ENCODE results near the gene FPR2. TPM values are rescaled to one million over a fixed set of nuclear protein-coding genes. Genes with fewer than 3 reads are reported as not detected.

FPR2 gene
- total and polyA plus RNA-seq, 2 donors (not counting 3 experiments of a cell fraction or from before 2014, with no cell fraction given): not detected

DNA sequence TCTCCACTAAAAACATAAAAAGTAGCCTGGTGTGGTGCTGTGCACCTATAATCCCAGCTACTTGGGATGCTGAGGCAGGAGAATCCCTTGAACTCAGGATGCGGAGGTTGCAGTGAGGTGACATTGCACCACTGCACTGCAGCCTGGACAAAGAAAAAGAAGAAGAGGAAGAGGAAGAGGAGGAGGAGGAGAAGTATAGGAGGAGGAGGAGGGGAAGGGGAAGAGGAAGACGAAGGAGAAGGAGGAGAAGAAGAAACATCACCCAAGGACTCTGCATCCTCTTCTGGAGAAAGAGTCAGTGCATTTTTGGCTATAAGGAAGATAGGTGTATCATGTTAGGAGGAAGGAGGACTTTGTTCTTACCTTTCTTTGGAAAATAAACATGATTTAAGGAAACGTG is 21.0 kb downstream of the FPR2 start:
- Histone ChIP-seq H3K27ac (ENCODE audit: insufficient read depth, low read depth, low read length) (no peak overlapping the region), H2AFZ (ENCODE audit: low read depth, low read length) (no peak overlapping the region), H3K79me2 (ENCODE audit: control insufficient read depth, insufficient read depth, low read length) (no peaks in the 10 kb centered on the region), H4K20me1 (replicated peaks; ENCODE audit: control insufficient read depth, extremely low read depth, insufficient read depth, low read length) (no peaks in the 10 kb centered on the region), H3K9ac (replicated peaks; ENCODE audit: extremely low read depth, insufficient read depth, low read length) (no peak overlapping the region), H3K4me3 (replicated peaks in 1 of 3; ENCODE audit: insufficient read depth in 1 of 3, low read depth in 1 of 3, low read length in 3 of 3) (no peak overlapping the region), H3K9me1 (replicated peaks; ENCODE audit: control insufficient read depth, extremely low read depth, insufficient read depth, low read length) (no peaks in the 10 kb centered on the region), H3K9me3 (replicated peaks; ENCODE audit: control insufficient read depth, insufficient read depth, low read length) (no peaks in the 10 kb centered on the region), H3K4me1 (ENCODE audit: control insufficient read depth, extremely low read depth, insufficient read depth, low read length) (no peaks in the 10 kb centered on the region), H3K36me3 (ENCODE audit: control insufficient read depth in 2 of 2, extremely low read depth in 1 of 2, insufficient read depth in 2 of 2, low read length in 2 of 2) (no peaks in the 10 kb centered on the region), H3K27me3 (ENCODE audit: control insufficient read depth in 2 of 2, insufficient read depth in 2 of 2, low read length in 2 of 2) (no peaks in the 10 kb centered on the region), H3K4me2 (ENCODE audit: insufficient read depth, low read length) (no peak overlapping the region)
- TF ChIP-seq GATA2 (IDR thresholded peaks at IDR 0.05; ENCODE audit: insufficient read depth, insufficient read length, low read depth, low read length) (no peak), POLR2A (IDR thresholded peaks at IDR 0.05; ENCODE audit: low read depth, low read length) (no peak), MYC (IDR thresholded peaks at IDR 0.05; ENCODE audit: low read depth, low read length) (no peak), EZH2 (IDR thresholded peaks at IDR 0.05; ENCODE audit: borderline replicate concordance, low read depth, low read length, severe bottlenecking) (no peak), FOS (IDR thresholded peaks at IDR 0.05; ENCODE audit: borderline replicate concordance, insufficient read depth, low read length) (no peak), JUN (IDR thresholded peaks at IDR 0.05; ENCODE audit: borderline replicate concordance, insufficient read depth, insufficient read length, low read depth) (no peak), POLR2AphosphoS5 (IDR thresholded peaks at IDR 0.05; ENCODE audit: insufficient read depth, low read depth, low read length) (no peak)
- TF ChIP-seq, protein P1, sequence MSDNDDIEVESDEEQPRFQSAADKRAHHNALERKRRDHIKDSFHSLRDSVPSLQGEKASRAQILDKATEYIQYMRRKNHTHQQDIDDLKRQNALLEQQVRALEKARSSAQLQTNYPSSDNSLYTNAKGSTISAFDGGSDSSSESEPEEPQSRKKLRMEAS (IDR thresholded peaks at IDR 0.05; ENCODE audit: insufficient read depth, insufficient read length): no peak
- TF ChIP-seq, protein P2, sequence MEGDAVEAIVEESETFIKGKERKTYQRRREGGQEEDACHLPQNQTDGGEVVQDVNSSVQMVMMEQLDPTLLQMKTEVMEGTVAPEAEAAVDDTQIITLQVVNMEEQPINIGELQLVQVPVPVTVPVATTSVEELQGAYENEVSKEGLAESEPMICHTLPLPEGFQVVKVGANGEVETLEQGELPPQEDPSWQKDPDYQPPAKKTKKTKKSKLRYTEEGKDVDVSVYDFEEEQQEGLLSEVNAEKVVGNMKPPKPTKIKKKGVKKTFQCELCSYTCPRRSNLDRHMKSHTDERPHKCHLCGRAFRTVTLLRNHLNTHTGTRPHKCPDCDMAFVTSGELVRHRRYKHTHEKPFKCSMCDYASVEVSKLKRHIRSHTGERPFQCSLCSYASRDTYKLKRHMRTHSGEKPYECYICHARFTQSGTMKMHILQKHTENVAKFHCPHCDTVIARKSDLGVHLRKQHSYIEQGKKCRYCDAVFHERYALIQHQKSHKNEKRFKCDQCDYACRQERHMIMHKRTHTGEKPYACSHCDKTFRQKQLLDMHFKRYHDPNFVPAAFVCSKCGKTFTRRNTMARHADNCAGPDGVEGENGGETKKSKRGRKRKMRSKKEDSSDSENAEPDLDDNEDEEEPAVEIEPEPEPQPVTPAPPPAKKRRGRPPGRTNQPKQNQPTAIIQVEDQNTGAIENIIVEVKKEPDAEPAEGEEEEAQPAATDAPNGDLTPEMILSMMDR (IDR thresholded peaks at IDR 0.05; ENCODE audit: extremely low read depth in 1 of 2, insufficient read depth in 1 of 2, low read depth in 1 of 2, low read length in 2 of 2): no peak
- intact Hi-C loops (cut with micrococcal nuclease) (no loop called here), dilution Hi-C loops (cut with MboI; ENCODE audit: extremely low pct_ligation_motif_present, low sequenced_read_pairs) (no loop called here)
- no peak for FAIRE-seq
- POLR2A ChIA-PET: no interaction called here
- BruUV-seq (replicated peaks): no TSS peak
- no peak for DNase-seq (ENCODE audit: low read depth, low spot score)
- CTCF ChIA-PET: no interaction called here

Data from endothelial cell of umbilical vein (primary cell).